HG02588 (cell line): ENCODE data around the gene MDM2.

ENCODE experiments used
- ATAC-seq: cut with Tn5 transposase; IDR thresholded peaks from one replicate; pipeline ENCODE4 v1.9.1; 2021; ENCODE audit warnings: mild to moderate bottlenecking, moderate library complexity; ENCODE audit not compliant: unreplicated experiment

MDM2 gene

GRCh38 chr12:68896881-68897540, 89.0 kb downstream of the MDM2 start:
- no peak for ATAC-seq

- no peak for ATAC-seq
These were observed 91.3 kb downstream of the MDM2 start for GRCh38 chr12:68899251-68899771.

GRCh38 chr12:68900241-68900640, 92.3 kb downstream of the MDM2 start:
- ATAC-seq: no peak
